GM18870 (cell line): ENCODE results near the gene OPCML.

Experiments
- ATAC-seq: cut with Tn5 transposase; IDR thresholded peaks from one replicate; pipeline ENCODE4 v1.9.1; 2021; ENCODE audit warnings: moderate library complexity; ENCODE audit not compliant: unreplicated experiment

The OPCML gene

GRCh38 chr11:133081730-133082452 lies 450.4 kb downstream of the OPCML start:
- no peak for ATAC-seq

GRCh38 chr11:133081020-133081419 lies 451.3 kb downstream of the OPCML start:
- ATAC-seq = no peak

- no peak for ATAC-seq
Observed at GRCh38 chr11:133078591-133079404, 453.5 kb downstream of the OPCML start.

GRCh38 chr11:133078012-133078411 lies 454.3 kb downstream of the OPCML start:
- ATAC-seq = no peak

- no peak for ATAC-seq
Observed at GRCh38 chr11:133075351-133075750, 456.9 kb downstream of the OPCML start.

- no peak for ATAC-seq
Observed at GRCh38 chr11:133072858-133073582, 459.3 kb downstream of the OPCML start.

- ATAC-seq = no peak
Observed at GRCh38 chr11:133072378-133072777, 459.9 kb downstream of the OPCML start.

- ATAC-seq = no peak
Observed at GRCh38 chr11:133070791-133071190, 461.5 kb downstream of the OPCML start.

- no peak for ATAC-seq
Observed at GRCh38 chr11:133070021-133070713, 462.1 kb downstream of the OPCML start.

GRCh38 chr11:133065847-133066485 lies 466.3 kb downstream of the OPCML start:
- no peak for ATAC-seq

- no peak for ATAC-seq
Observed at GRCh38 chr11:133064961-133065360, 467.3 kb downstream of the OPCML start.

- no peak for ATAC-seq
Observed at GRCh38 chr11:133064152-133064877, 468.0 kb downstream of the OPCML start.

GRCh38 chr11:133058501-133058900 lies 473.8 kb downstream of the OPCML start:
- no peak for ATAC-seq

- ATAC-seq = no peak
Observed at GRCh38 chr11:133053124-133053776, 479.1 kb downstream of the OPCML start.

- no peak for ATAC-seq
Observed at GRCh38 chr11:133052537-133052936, 479.8 kb downstream of the OPCML start.

GRCh38 chr11:133049244-133050019 lies 482.9 kb downstream of the OPCML start:
- no peak for ATAC-seq

GRCh38 chr11:133048270-133048669 lies 484.0 kb downstream of the OPCML start:
- ATAC-seq = no peak

GRCh38 chr11:133047771-133048115 lies 484.6 kb downstream of the OPCML start:
- no peak for ATAC-seq
